A549 (cell line): Measurements from ENCODE around the gene CHST10. TPM values are rescaled to one million over a fixed set of nuclear protein-coding genes. Genes with fewer than 3 reads are reported as not detected.

Experiments used
- ATAC-seq, 2 experiments: fragments of 200-7000 bp in 1 of 2; fragments of >200 bp in 1 of 2; cut with Nextera tagmentation in 1 of 2; cut with Tn5 transposase in 1 of 2; 3 replicates each; pipeline versions ENCODE4 v1.8.0 to v1.9.1; 2018 to 2020; ENCODE audit warnings: mild to moderate bottlenecking in 1 of 2, moderate library complexity in 1 of 2
- CTCF ChIA-PET: fragments of 300-600 bp; sonication (Branson Sonifier 250); formaldehyde crosslinking; extraction: SDS; loops from one replicate; lab custom pipeline; 2021; ENCODE audit warnings: antibody characterized with exemption, inconsistent platforms; lab: Yijun Ruan, JAX
- POLR2A ChIA-PET: fragments of 350-600 bp; formaldehyde crosslinking; extraction: SDS; loops from one replicate; lab custom pipeline; 2021; ENCODE audit warnings: antibody characterized with exemption, inconsistent platforms; lab: Yijun Ruan, JAX
- DNase-seq, 2 experiments: peaks; one replicate each; pipeline versions ENCODE4 v3.0.0 to v3.0.0-alpha.2; 2011 to 2016; ENCODE audit warnings: low read depth in 1 of 2, low spot score in 1 of 2
- FAIRE-seq: peaks from 2 replicates; lab custom pipeline; 2011; peaks lifted over from hg19 to GRCh38; lab: Jason Lieb, UNC
- H3K27ac ChIP-seq, 2 experiments: fragments of >200 bp; sonication (Bioruptor Twin); formaldehyde crosslinking; 3 replicates each; pipeline ENCODE4 v1.5.1; 2016 to 2017
- H3K4me1 ChIP-seq: fragments of >200 bp; sonication (Bioruptor Twin); formaldehyde crosslinking; 3 replicates; pipeline ENCODE4 v1.6.1; 2016
- H3K4me2 ChIP-seq: fragments of >200 bp; sonication (Bioruptor Twin); formaldehyde crosslinking; 3 replicates; pipeline ENCODE4 v1.6.1; 2016
- H3K4me3 ChIP-seq: fragments of >200 bp; sonication (Bioruptor Twin); formaldehyde crosslinking; 3 replicates; pipeline ENCODE4 v1.5.1; 2016
- H3K9me3 ChIP-seq: fragments of >200 bp; sonication (Bioruptor Twin); formaldehyde crosslinking; 3 replicates; pipeline ENCODE4 v1.6.1; 2016
- CHD2 ChIP-seq: fragments of 150-350 bp; IDR thresholded peaks from 2 replicates; pipeline ENCODE4 v1.6.1; 2014; ENCODE audit warnings: low read length; ENCODE audit not compliant: partially characterized antibody
- CHD4 ChIP-seq: fragments of 200-600 bp; sonication (generic); IDR thresholded peaks from 2 replicates; pipeline ENCODE4 v1.6.1; 2016; ENCODE audit warnings: antibody characterized with exemption, mild to moderate bottlenecking, borderline replicate concordance
- FOXS1 ChIP-seq: fragments of 250-450 bp; sonication (Bioruptor Pico); IDR thresholded peaks from 2 replicates; pipeline ENCODE4 v1.5.0; 2020; ENCODE audit warnings: mild to moderate bottlenecking, moderate library complexity
- GATA3 ChIP-seq: IDR thresholded peaks from 2 replicates; pipeline ENCODE4 v1.6.1; 2012; ENCODE audit warnings: borderline replicate concordance
- HOXB5 ChIP-seq: fragments of 250-450 bp; sonication (Bioruptor Pico); IDR thresholded peaks from 2 replicates; pipeline ENCODE4 v1.5.0; 2020; ENCODE audit warnings: mild to moderate bottlenecking, moderate library complexity
- JUNB ChIP-seq: fragments of >200 bp; sonication (Bioruptor Twin); formaldehyde crosslinking; IDR thresholded peaks from 2 replicates; pipeline ENCODE4 v1.6.1; 2016
- KDM1A ChIP-seq: fragments of 200-600 bp; sonication (generic); IDR thresholded peaks from 2 replicates; pipeline ENCODE4 v1.6.1; 2016; ENCODE audit warnings: low read depth, mild to moderate bottlenecking
- MAZ ChIP-seq: fragments of 150-350 bp; IDR thresholded peaks from 2 replicates; pipeline ENCODE4 v1.6.1; 2014; ENCODE audit warnings: antibody characterized with exemption, low read depth, low read length, borderline replicate concordance
- RAD21 ChIP-seq, 2 experiments: fragments of >200 bp in 1 of 2; sonication (Bioruptor Twin) in 1 of 2; formaldehyde crosslinking in 1 of 2; IDR thresholded peaks in 1 of 2; conservative IDR thresholded peaks in 1 of 2; 2 replicates in 1 of 2; 3 replicates in 1 of 2; pipeline ENCODE4 v1.6.1; 2012 to 2018; ENCODE audit warnings: inconsistent platforms in 1 of 2
- TFCP2L1 ChIP-seq: fragments of 250-450 bp; sonication (Bioruptor Pico); IDR thresholded peaks from 2 replicates; pipeline ENCODE4 v1.5.0; 2021; ENCODE audit warnings: mild to moderate bottlenecking
- ZSCAN20 ChIP-seq: fragments of 250-450 bp; sonication (Bioruptor Pico); IDR thresholded peaks from 2 replicates; pipeline ENCODE4 v1.8.0; 2022; ENCODE audit warnings: mild to moderate bottlenecking, moderate library complexity
- WGBS: methylation state at CpG from one replicate; pipeline ENCODE4 v1.1.6; 2017; ENCODE audit errors: missing lambda C conversion rate; 5-methylcytosine and 5-hydroxymethylcytosine counted together
- polyA plus RNA-seq, 4 experiments: library from polyadenylated mRNA; depleted of rRNA in 3 of 4; stranded (reverse); fragments of >200 nt; fragmentation: RNase III in 1 of 4; extraction: RNeasy Plus Mini Kit Qiagen cat#74134 plus additional on column Dnase treatment in 1 of 4; gene quantifications; 2 replicates in 3 of 4; 3 replicates in 1 of 4; pipeline ENCODE4 v1.2.3, GENCODE V29; 2011 to 2017
- TF ChIP-seq, protein P1 (sequence below): fragments of 150-350 bp; IDR thresholded peaks from 2 replicates; pipeline ENCODE4 v1.6.1; 2014; ENCODE audit warnings: low read depth, mild to moderate bottlenecking, low read length
- TF ChIP-seq, protein P2 (sequence below): fragments of 450-650 bp; IDR thresholded peaks from 2 replicates; pipeline ENCODE4 v1.6.1; 2014; ENCODE audit warnings: antibody characterized with exemption
- TF ChIP-seq, protein P3 (sequence below): fragments of >200 bp; sonication (Bioruptor Twin); formaldehyde crosslinking; IDR thresholded peaks from 3 replicates; pipeline ENCODE4 v1.6.1; 2016
- TF ChIP-seq, protein P4 (sequence below): fragments of >200 bp; sonication (Bioruptor Twin); formaldehyde crosslinking; IDR thresholded peaks from 3 replicates; pipeline ENCODE4 v1.5.1; 2016
- TF ChIP-seq, protein P5 (sequence below): fragments of 250-450 bp; sonication (Bioruptor Pico); IDR thresholded peaks from 2 replicates; pipeline ENCODE4 v1.5.0; 2020; ENCODE audit warnings: low read depth, mild to moderate bottlenecking, moderate library complexity

Gene CHST10
- polyA plus RNA-seq, 2 of the 4 experiments (the other 2 are of a cell fraction) = 16.6 to 24.0 TPM

- no peak overlapping the region for H3K27ac ChIP-seq
- H3K4me1 ChIP-seq = no peaks in the 10 kb centered on the region
- no peak for DNase-seq
- 5% methylated on average over 4 of the region's 4 CpGs for WGBS
- POLR2A ChIA-PET = no interaction called here
- TF ChIP-seq RAD21 (conservative IDR thresholded peaks at IDR 0.05 in 1 of 2, IDR thresholded peaks at IDR 0.05 in 1 of 2) (no peak), JUNB (no peak), CHD4 (no peak), HOXB5 (CRISPR knock-in tag) (no peak), KDM1A (no peak), GATA3 (no peak), CHD2 (no peak), MAZ (no peak)
- TF ChIP-seq, protein P1, sequence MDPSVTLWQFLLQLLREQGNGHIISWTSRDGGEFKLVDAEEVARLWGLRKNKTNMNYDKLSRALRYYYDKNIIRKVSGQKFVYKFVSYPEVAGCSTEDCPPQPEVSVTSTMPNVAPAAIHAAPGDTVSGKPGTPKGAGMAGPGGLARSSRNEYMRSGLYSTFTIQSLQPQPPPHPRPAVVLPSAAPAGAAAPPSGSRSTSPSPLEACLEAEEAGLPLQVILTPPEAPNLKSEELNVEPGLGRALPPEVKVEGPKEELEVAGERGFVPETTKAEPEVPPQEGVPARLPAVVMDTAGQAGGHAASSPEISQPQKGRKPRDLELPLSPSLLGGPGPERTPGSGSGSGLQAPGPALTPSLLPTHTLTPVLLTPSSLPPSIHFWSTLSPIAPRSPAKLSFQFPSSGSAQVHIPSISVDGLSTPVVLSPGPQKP = no peak
- TF ChIP-seq, protein P2, sequence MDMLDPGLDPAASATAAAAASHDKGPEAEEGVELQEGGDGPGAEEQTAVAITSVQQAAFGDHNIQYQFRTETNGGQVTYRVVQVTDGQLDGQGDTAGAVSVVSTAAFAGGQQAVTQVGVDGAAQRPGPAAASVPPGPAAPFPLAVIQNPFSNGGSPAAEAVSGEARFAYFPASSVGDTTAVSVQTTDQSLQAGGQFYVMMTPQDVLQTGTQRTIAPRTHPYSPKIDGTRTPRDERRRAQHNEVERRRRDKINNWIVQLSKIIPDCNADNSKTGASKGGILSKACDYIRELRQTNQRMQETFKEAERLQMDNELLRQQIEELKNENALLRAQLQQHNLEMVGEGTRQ = no peak
- TF ChIP-seq, all 56 proteins: peak for 0
- CTCF ChIA-PET = interaction anchor here (1.0 kb wide), 1 partner anchor 191 kb away, joined by 4 read pairs; no protein-coding TSS in a partner anchor
- Histone ChIP-seq H3K4me3 (no peak overlapping the region), H3K4me2 (no peak overlapping the region), H3K9me3 (peaks cover 33% of the 10 kb centered on the region)
- FAIRE-seq (no peak), ATAC-seq (no peak)
These were observed 36.4 kb upstream of the CHST10 start for GRCh38 chr2:100453853-100454252.

DNA sequence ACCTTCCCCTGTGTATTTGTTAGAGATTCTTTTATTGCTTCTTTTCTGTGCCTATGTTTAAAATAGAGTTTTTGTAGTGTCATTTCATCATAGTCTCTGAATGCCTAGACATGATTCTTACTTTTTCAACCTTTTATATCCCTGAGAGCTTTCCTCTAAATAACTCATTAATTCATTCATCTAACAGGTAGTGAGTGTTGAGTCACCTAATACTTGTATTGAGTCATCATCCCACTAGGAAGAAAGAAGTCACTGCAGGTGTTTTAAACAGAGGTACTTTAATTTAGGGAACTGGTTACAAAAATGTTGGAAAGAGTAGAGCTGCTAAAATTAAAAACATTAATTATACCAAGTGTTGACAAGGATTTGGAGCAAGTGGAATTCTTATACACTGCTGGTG, 34.3 kb upstream of the CHST10 start:
- TF ChIP-seq JUNB (no peak), FOXS1 (no peak), TFCP2L1 (CRISPR knock-in tag) (no peak), HOXB5 (CRISPR knock-in tag) (no peak), ZSCAN20 (CRISPR knock-in tag) (no peak)
- TF ChIP-seq, protein P3, sequence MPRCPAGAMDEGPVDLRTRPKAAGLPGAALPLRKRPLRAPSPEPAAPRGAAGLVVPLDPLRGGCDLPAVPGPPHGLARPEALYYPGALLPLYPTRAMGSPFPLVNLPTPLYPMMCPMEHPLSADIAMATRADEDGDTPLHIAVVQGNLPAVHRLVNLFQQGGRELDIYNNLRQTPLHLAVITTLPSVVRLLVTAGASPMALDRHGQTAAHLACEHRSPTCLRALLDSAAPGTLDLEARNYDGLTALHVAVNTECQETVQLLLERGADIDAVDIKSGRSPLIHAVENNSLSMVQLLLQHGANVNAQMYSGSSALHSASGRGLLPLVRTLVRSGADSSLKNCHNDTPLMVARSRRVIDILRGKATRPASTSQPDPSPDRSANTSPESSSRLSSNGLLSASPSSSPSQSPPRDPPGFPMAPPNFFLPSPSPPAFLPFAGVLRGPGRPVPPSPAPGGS = no peak
- TF ChIP-seq, protein P4, sequence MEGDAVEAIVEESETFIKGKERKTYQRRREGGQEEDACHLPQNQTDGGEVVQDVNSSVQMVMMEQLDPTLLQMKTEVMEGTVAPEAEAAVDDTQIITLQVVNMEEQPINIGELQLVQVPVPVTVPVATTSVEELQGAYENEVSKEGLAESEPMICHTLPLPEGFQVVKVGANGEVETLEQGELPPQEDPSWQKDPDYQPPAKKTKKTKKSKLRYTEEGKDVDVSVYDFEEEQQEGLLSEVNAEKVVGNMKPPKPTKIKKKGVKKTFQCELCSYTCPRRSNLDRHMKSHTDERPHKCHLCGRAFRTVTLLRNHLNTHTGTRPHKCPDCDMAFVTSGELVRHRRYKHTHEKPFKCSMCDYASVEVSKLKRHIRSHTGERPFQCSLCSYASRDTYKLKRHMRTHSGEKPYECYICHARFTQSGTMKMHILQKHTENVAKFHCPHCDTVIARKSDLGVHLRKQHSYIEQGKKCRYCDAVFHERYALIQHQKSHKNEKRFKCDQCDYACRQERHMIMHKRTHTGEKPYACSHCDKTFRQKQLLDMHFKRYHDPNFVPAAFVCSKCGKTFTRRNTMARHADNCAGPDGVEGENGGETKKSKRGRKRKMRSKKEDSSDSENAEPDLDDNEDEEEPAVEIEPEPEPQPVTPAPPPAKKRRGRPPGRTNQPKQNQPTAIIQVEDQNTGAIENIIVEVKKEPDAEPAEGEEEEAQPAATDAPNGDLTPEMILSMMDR = no peak
- TF ChIP-seq, protein P2 = no peak
- TF ChIP-seq, protein P5, sequence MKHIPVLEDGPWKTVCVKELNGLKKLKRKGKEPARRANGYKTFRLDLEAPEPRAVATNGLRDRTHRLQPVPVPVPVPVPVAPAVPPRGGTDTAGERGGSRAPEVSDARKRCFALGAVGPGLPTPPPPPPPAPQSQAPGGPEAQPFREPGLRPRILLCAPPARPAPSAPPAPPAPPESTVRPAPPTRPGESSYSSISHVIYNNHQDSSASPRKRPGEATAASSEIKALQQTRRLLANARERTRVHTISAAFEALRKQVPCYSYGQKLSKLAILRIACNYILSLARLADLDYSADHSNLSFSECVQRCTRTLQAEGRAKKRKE (CRISPR knock-in tag) = no peak
- Histone ChIP-seq H3K4me3 (no peak overlapping the region), H3K4me1 (no peaks in the 10 kb centered on the region), H3K27ac (no peak overlapping the region), H3K4me2 (no peak overlapping the region), H3K9me3 (peaks cover 22% of the 10 kb centered on the region)
- DNase-seq (no peak), ATAC-seq (no peak), FAIRE-seq (no peak)
- CTCF ChIA-PET = no interaction called here
- POLR2A ChIA-PET = no interaction called here
